GM12878 (cell line): Measurements from ENCODE around the gene HNRNPA1. TPM values are rescaled to one million over a fixed set of nuclear protein-coding genes. Genes with fewer than 3 reads are reported as not detected.

ENCODE experiments used
- ATF7 ChIP-seq: fragments of 450-650 bp; IDR thresholded peaks from 2 replicates; pipeline ENCODE4 v1.6.1; 2016; ENCODE audit warnings: low read depth, mild to moderate bottlenecking
- BACH1 ChIP-seq: fragments of 450-650 bp; IDR thresholded peaks from 2 replicates; pipeline ENCODE4 v1.6.1; 2017; ENCODE audit warnings: mild to moderate bottlenecking, borderline replicate concordance
- CBX3 ChIP-seq: fragments of 200-600 bp; sonication (generic); IDR thresholded peaks from 2 replicates; pipeline ENCODE4 v1.6.1; 2016; ENCODE audit warnings: low read depth, borderline replicate concordance
- CHD4 ChIP-seq: fragments of 200-600 bp; sonication (generic); IDR thresholded peaks from 2 replicates; pipeline ENCODE4 v1.6.1; 2016; ENCODE audit warnings: mild to moderate bottlenecking
- CREM ChIP-seq: IDR thresholded peaks from 2 replicates; pipeline ENCODE4 v1.6.1; 2014; ENCODE audit warnings: antibody characterized with exemption, low read depth
- E2F4 ChIP-seq: IDR thresholded peaks from 2 replicates; pipeline ENCODE4 v1.6.1; 2012; ENCODE audit warnings: low read depth, low read length, improper control_type of control experiment
- ETV6 ChIP-seq, 2 experiments: fragments of 450-650 bp in 1 of 2; IDR thresholded peaks in 1 of 2; conservative IDR thresholded peaks in 1 of 2; 2 replicates each; pipeline ENCODE4 v1.6.1; 2014; ENCODE audit warnings: antibody characterized with exemption in 1 of 2, borderline replicate concordance in 1 of 2, low read depth in 1 of 2, mild to moderate bottlenecking in 1 of 2, moderate library complexity in 1 of 2
- EZH2 ChIP-seq: IDR thresholded peaks from 2 replicates; pipeline ENCODE4 v1.6.1; 2012; ENCODE audit warnings: low read depth, mild to moderate bottlenecking, control low read depth, inconsistent platforms, low read length, borderline replicate concordance; ENCODE audit not compliant: control insufficient read depth
- HDAC2 ChIP-seq: fragments of 200-600 bp; sonication (generic); IDR thresholded peaks from 2 replicates; pipeline ENCODE4 v1.6.1; 2017
- PBX3 ChIP-seq: IDR thresholded peaks from 2 replicates; pipeline ENCODE4 v1.6.1; 2011; ENCODE audit warnings: mild to moderate bottlenecking, low read depth, low read length, moderate library complexity; ENCODE audit not compliant: insufficient replicate concordance
- POLR2AphosphoS5 ChIP-seq: IDR thresholded peaks from 2 replicates; pipeline ENCODE4 v1.6.1; 2011; ENCODE audit warnings: mild to moderate bottlenecking, low read length, inconsistent platforms
- RCOR1 ChIP-seq: conservative IDR thresholded peaks from 2 replicates; pipeline ENCODE4 v1.6.1; 2012; ENCODE audit warnings: low read depth, low read length, improper control_type of control experiment
- REST ChIP-seq: IDR thresholded peaks from 2 replicates; pipeline ENCODE4 v1.6.1; 2012; ENCODE audit warnings: mild to moderate bottlenecking, low read depth, low read length
- SPI1 ChIP-seq: IDR thresholded peaks from 2 replicates; pipeline ENCODE4 v1.6.1; 2011; ENCODE audit warnings: low read depth, mild to moderate bottlenecking, low read length, moderate library complexity, borderline replicate concordance; ENCODE audit not compliant: insufficient read depth
- SUPT20H ChIP-seq: IDR thresholded peaks from 2 replicates; pipeline ENCODE4 v1.6.1; 2011; ENCODE audit warnings: low read depth, mild to moderate bottlenecking, low read length, moderate library complexity, borderline replicate concordance; ENCODE audit not compliant: control insufficient read depth
- TAF1 ChIP-seq: IDR thresholded peaks from 2 replicates; pipeline ENCODE4 v1.6.1; 2011; ENCODE audit warnings: mild to moderate bottlenecking, low read depth, low read length, borderline replicate concordance
- WRNIP1 ChIP-seq: IDR thresholded peaks from 2 replicates; pipeline ENCODE4 v1.6.1; 2011; ENCODE audit warnings: low read depth, low read length, improper control_type of control experiment, borderline replicate concordance
- ZBTB40 ChIP-seq: fragments of 450-650 bp; IDR thresholded peaks from 2 replicates; pipeline ENCODE4 v1.6.1; 2016; ENCODE audit warnings: mild to moderate bottlenecking, moderate library complexity, borderline replicate concordance
- ZNF24 ChIP-seq: fragments of 450-650 bp; IDR thresholded peaks from 2 replicates; pipeline ENCODE4 v1.6.1; 2017; ENCODE audit warnings: antibody characterized with exemption, mild to moderate bottlenecking
- polyA plus RNA-seq, 11 experiments: library from polyadenylated mRNA; depleted of rRNA in 4 of 11; unstranded in 6 of 11; stranded (reverse) in 5 of 11; fragments of >200 nt; fragmentation: Nextera tagmentation in 4 of 11; fragmentation: Illumina TruSeq in 1 of 11; extraction: Ambion mirVana in 4 of 11; extraction: Trizol in 1 of 11; gene quantifications; 1 replicate in 1 of 11; 2 replicates in 10 of 11; pipeline versions ENCODE4 v1.2.1 to v1.2.3, GENCODE V29; 2011 to 2016; ENCODE audit warnings: inconsistent platforms in 2 of 11, missing spikeins in 2 of 11, low read depth in 1 of 11
- total RNA-seq, 4 experiments: library from RNA; depleted of rRNA in 3 of 4; stranded (reverse); fragments of >200 nt in 3 of 4; fragmentation: Illumina TruSeq in 1 of 4; extraction: Trizol in 1 of 4; gene quantifications; 2 replicates each; pipeline versions ENCODE4 v1.2.1 to v1.2.3, GENCODE V29; 2013 to 2021

The HNRNPA1 gene
- total and polyA plus RNA-seq, 10 of the 15 experiments (the other 5 are each of a cell fraction or from before 2014, with no cell fraction given), result 630 to 2,342 (median 1,407) TPM

GRCh38 chr12:54280468-54281260 is at the start of gene HNRNPA1 (continued):
- TF ChIP-seq ZBTB40 (no peak; the same call in 1 of the 2 replicates), SUPT20H (no peak), SPI1 (no peak), RCOR1 (no peak), WRNIP1 (no peak), EZH2 (no peak), TAF1 (peak; percentile 99), CREM (peak; percentile 87), BACH1 (peak; percentile 56), POLR2AphosphoS5 (peak; percentile 100), PBX3 (peak; percentile 94), REST (0 out of 2 replicates have a peak, but pooled peaks have one; percentile 14), ZNF24 (no peak), ATF7 (peak; percentile 95), CBX3 (no peak), E2F4 (0 out of 2 replicates have a peak, but pooled peaks have one; percentile 36), CHD4 (no peak), HDAC2 (no peak), ETV6 (conservative IDR thresholded peaks at IDR 0.05 in 1 of 2, IDR thresholded peaks at IDR 0.05 in 1 of 2; ENCODE audit: borderline replicate concordance in 1 of 2, low read depth in 1 of 2) (no peak)
